IMR-90 (cell line): Measurements from ENCODE around the gene PRRC2B. TPM values are rescaled to one million over a fixed set of nuclear protein-coding genes. Genes with fewer than 3 reads are reported as not detected.

Experiments
- ATAC-seq: fragments of 200-7000 bp; cut with Tn5 transposase; 2 replicates; pipeline ENCODE4 v1.9.1; 2020; ENCODE audit warnings: low read depth, mild to moderate bottlenecking, moderate library complexity
- BruUV-seq: library from RNA; stranded (reverse); fragments of 400-500 nt; replicated peaks from 2 replicates; lab custom pipeline; 2021; lab: Mats Ljungman, UMichigan
- CTCF ChIA-PET: fragments of 300-600 bp; formaldehyde crosslinking; extraction: SDS; loops from one replicate; lab custom pipeline; 2021; ENCODE audit warnings: antibody characterized with exemption; lab: Yijun Ruan, JAX
- POLR2A ChIA-PET: fragments of 300-600 bp; sonication (Branson Sonifier 250); formaldehyde crosslinking; loops from one replicate; lab custom pipeline; 2022; ENCODE audit warnings: antibody characterized with exemption; ENCODE audit not compliant: unreplicated experiment; lab: Charles Lee
- DNase-seq: peaks from one replicate; pipeline ENCODE4 v3.0.0; 2013
- H2AFZ ChIP-seq: replicated peaks from 2 replicates; pipeline ENCODE3; 2013; ENCODE audit warnings: low read length, mild to moderate bottlenecking; ENCODE audit not compliant: poor library complexity
- H2AK5ac ChIP-seq: 2 replicates; pipeline ENCODE4 v1.6.1; 2013; ENCODE audit warnings: low read depth, low read length, inconsistent platforms
- H2AK9ac ChIP-seq: replicated peaks from 2 replicates; pipeline ENCODE3; 2013; ENCODE audit warnings: mild to moderate bottlenecking, low read depth, low read length, moderate library complexity; ENCODE audit not compliant: poor library complexity
- H2BK120ac ChIP-seq: 2 replicates; pipeline ENCODE4 v1.6.1; 2013; ENCODE audit warnings: low read depth, low read length, inconsistent platforms
- H2BK15ac ChIP-seq: 3 replicates; pipeline ENCODE4 v1.6.1; 2013; ENCODE audit warnings: low read depth, low read length, inconsistent platforms
- H2BK20ac ChIP-seq: 2 replicates; pipeline ENCODE4 v1.6.1; 2013; ENCODE audit warnings: low read depth, mild to moderate bottlenecking, inconsistent platforms, low read length, moderate library complexity
- H2BK5ac ChIP-seq: 2 replicates; pipeline ENCODE4 v1.6.1; 2013; ENCODE audit warnings: mild to moderate bottlenecking, low read depth, low read length, inconsistent platforms; ENCODE audit not compliant: poor library complexity, severe bottlenecking
- H3K14ac ChIP-seq: replicated peaks from 2 replicates; pipeline ENCODE4 v1.6.1; 2013; ENCODE audit warnings: low read depth, low read length, inconsistent platforms
- H3K18ac ChIP-seq: 2 replicates; pipeline ENCODE4 v1.6.1; 2013; ENCODE audit warnings: low read depth, low read length, control low read depth
- H3K23ac ChIP-seq: 2 replicates; pipeline ENCODE4 v1.6.1; 2013; ENCODE audit warnings: low read depth, low read length, inconsistent platforms
- H3K27ac ChIP-seq: 2 replicates; pipeline ENCODE4 v1.5.1; 2013; ENCODE audit warnings: mild to moderate bottlenecking, control low read depth, low read length; ENCODE audit not compliant: insufficient read depth
- H3K27me3 ChIP-seq: 2 replicates; pipeline ENCODE4 v1.6.1; 2013; ENCODE audit warnings: low read length; ENCODE audit not compliant: control insufficient read depth, insufficient read depth
- H3K36me3 ChIP-seq: 2 replicates; pipeline ENCODE4 v1.6.1; 2013; ENCODE audit warnings: low read length, mixed read lengths; ENCODE audit not compliant: control insufficient read depth, insufficient read depth
- H3K4ac ChIP-seq: 2 replicates; pipeline ENCODE4 v1.6.1; 2013; ENCODE audit warnings: low read depth, low read length, inconsistent platforms
- H3K4me1 ChIP-seq: 2 replicates; pipeline ENCODE4 v1.6.1; 2013; ENCODE audit warnings: low read length, mixed read lengths; ENCODE audit not compliant: control insufficient read depth, insufficient read depth
- H3K4me2 ChIP-seq: 2 replicates; pipeline ENCODE4 v1.6.1; 2013; ENCODE audit warnings: low read depth, mild to moderate bottlenecking, control low read depth, low read length, moderate library complexity
- H3K4me3 ChIP-seq: 2 replicates; pipeline ENCODE4 v1.5.1; 2013; ENCODE audit warnings: low read depth, mild to moderate bottlenecking, control low read depth, low read length, moderate library complexity; ENCODE audit not compliant: insufficient read depth
- H3K56ac ChIP-seq: 2 replicates; pipeline ENCODE4 v1.6.1; 2013; ENCODE audit warnings: low read length, inconsistent platforms; ENCODE audit not compliant: insufficient read depth; ENCODE audit errors: extremely low read depth
- H3K79me1 ChIP-seq, 2 experiments: 2 replicates each; pipeline ENCODE4 v1.6.1; 2013; ENCODE audit warnings: low read length in 2 of 2, inconsistent platforms in 1 of 2, low read depth in 1 of 2
- H3K9ac ChIP-seq: 2 replicates; pipeline ENCODE4 v1.6.1; 2013; ENCODE audit warnings: low read depth, low read length, control low read depth
- H3K9me1 ChIP-seq: 2 replicates; pipeline ENCODE4 v1.6.1; 2013; ENCODE audit warnings: low read length, inconsistent platforms; ENCODE audit not compliant: insufficient read depth
- H3K9me3 ChIP-seq: 2 replicates; pipeline ENCODE4 v1.6.1; 2013; ENCODE audit warnings: low read length; ENCODE audit not compliant: control insufficient read depth, insufficient read depth
- H4K20me1 ChIP-seq: 2 replicates; pipeline ENCODE4 v1.6.1; 2013; ENCODE audit warnings: low read length, inconsistent platforms; ENCODE audit not compliant: insufficient read depth
- H4K5ac ChIP-seq: 2 replicates; pipeline ENCODE4 v1.6.1; 2013; ENCODE audit warnings: mild to moderate bottlenecking, low read depth, low read length, control low read depth
- H4K8ac ChIP-seq, 2 experiments: 2 replicates each; pipeline ENCODE4 v1.6.1; 2013; ENCODE audit warnings: low read depth in 2 of 2, low read length in 2 of 2, control low read depth in 1 of 2, inconsistent platforms in 1 of 2
- H4K91ac ChIP-seq: 2 replicates; pipeline ENCODE4 v1.6.1; 2013; ENCODE audit warnings: low read depth, low read length, inconsistent platforms; ENCODE audit not compliant: insufficient read depth
- BHLHE40 ChIP-seq: fragments of 150-350 bp; IDR thresholded peaks from 2 replicates; pipeline ENCODE4 v1.6.1; 2016; ENCODE audit warnings: mild to moderate bottlenecking, low read depth, low read length
- ELK1 ChIP-seq: fragments of 150-350 bp; IDR thresholded peaks from 2 replicates; pipeline ENCODE4 v1.6.1; 2016; ENCODE audit warnings: low read depth, mild to moderate bottlenecking, low read length, moderate library complexity, borderline replicate concordance
- FOS ChIP-seq: fragments of 150-350 bp; IDR thresholded peaks from 2 replicates; pipeline ENCODE4 v1.6.1; 2016; ENCODE audit warnings: low read depth, low read length
- MAFK ChIP-seq: IDR thresholded peaks from 2 replicates; pipeline ENCODE4 v1.6.1; 2012; ENCODE audit warnings: low read depth, low read length, improper control_type of control experiment
- MAZ ChIP-seq: IDR thresholded peaks from 2 replicates; pipeline ENCODE4 v1.6.1; 2012; ENCODE audit warnings: low read depth, mild to moderate bottlenecking, low read length, improper control_type of control experiment, moderate library complexity, borderline replicate concordance
- MXI1 ChIP-seq: IDR thresholded peaks from 2 replicates; pipeline ENCODE4 v1.6.1; 2012; ENCODE audit warnings: low read depth, mild to moderate bottlenecking, low read length, moderate library complexity, borderline replicate concordance
- NFE2L2 ChIP-seq: fragments of 150-350 bp; IDR thresholded peaks from 2 replicates; pipeline ENCODE4 v1.6.1; 2016; ENCODE audit warnings: low read depth, mild to moderate bottlenecking, low read length
- RAD21 ChIP-seq: IDR thresholded peaks from 2 replicates; pipeline ENCODE4 v1.6.1; 2012; ENCODE audit warnings: low read length, improper control_type of control experiment
- RFX5 ChIP-seq: IDR thresholded peaks from 2 replicates; pipeline ENCODE4 v1.8.0; 2012; ENCODE audit warnings: low read depth, mild to moderate bottlenecking, low read length, moderate library complexity
- USF2 ChIP-seq: fragments of 150-350 bp; IDR thresholded peaks from 2 replicates; pipeline ENCODE4 v1.6.1; 2017; ENCODE audit warnings: mild to moderate bottlenecking, antibody characterized with exemption, low read length, low read depth
- WGBS, 2 experiments: methylation state at CpG; one replicate each; pipeline versions ENCODE4 v1.1.5 to v1.1.7; 2013; ENCODE audit warnings: missing lambda C conversion rate in 2 of 2; ENCODE audit not compliant: insufficient read length in 1 of 2; ENCODE audit errors: extremely low coverage in 2 of 2; 5-methylcytosine and 5-hydroxymethylcytosine counted together
- dilution Hi-C: fragments of 300-500 bp; cut with HindIII; formaldehyde crosslinking; loops from one replicate; pipeline ENCODE4 v1.14.3; 2018; ENCODE audit warnings: low sequenced_read_pairs; ENCODE audit not compliant: unreplicated experiment
- in situ Hi-C: fragments of 300-500 bp; cut with MboI; formaldehyde crosslinking; loops from 3 replicates; pipeline ENCODE4 v1.14.3; 2019; ENCODE audit warnings: low sequenced_read_pairs, inconsistent platforms, mixed read lengths
- intact Hi-C: fragments of 100-400 bp; cut with micrococcal nuclease; formaldehyde crosslinking; loops from 2 replicates; pipeline ENCODE4 v1.10.0; 2022
- polyA plus RNA-seq, 3 experiments: library from polyadenylated mRNA; depleted of rRNA; stranded (reverse); fragments of >200 nt; gene quantifications; 2 replicates each; pipeline ENCODE4 v1.2.3, GENCODE V29; 2012; ENCODE audit warnings: low replicate concordance in 1 of 3
- total RNA-seq: library from RNA; depleted of rRNA; stranded (reverse); fragments of >200 nt; gene quantifications from 2 replicates; pipeline ENCODE4 v1.2.3, GENCODE V29; 2012

PRRC2B gene
- total and polyA plus RNA-seq, 2 of the 4 experiments (the other 2 are of a cell fraction): 19.4 to 39.1 TPM

GRCh38 chr9:131545003-131545785 lies 151.3 kb downstream of the PRRC2B start, which contains the start of gene PRRT1B:
PRRT1B (plus strand) TSS chr9:131545523; CDS start chr9:131545616, 93 bp downstream.
- in situ Hi-C loops (no loop called here), dilution Hi-C loops (no loop called here), intact Hi-C loops (no loop called here)
- no peak within 1 kb of the TSS for H2BK15ac ChIP-seq
- CTCF ChIA-PET: no interaction called here
- H3K79me1 ChIP-seq: no peaks in the 10 kb centered on the region
- H4K5ac ChIP-seq: no peak within 1 kb of the TSS
- H3K23ac ChIP-seq: no peak within 1 kb of the TSS; the same call in 1 of the 2 replicates
- no peak within 1 kb of the TSS for H2AK9ac ChIP-seq
- peaks cover 4% of the 10 kb centered on the region; the same call in 1 of the 2 replicates for H3K4me1 ChIP-seq
- no peak within 1 kb of the TSS for H2BK5ac ChIP-seq
- no peak within 1 kb of the TSS for H2AK5ac ChIP-seq
- no TSS peak for BruUV-seq
- no peak within 1 kb of the TSS for H3K14ac ChIP-seq
- no peak within 1 kb of the TSS for H3K27ac ChIP-seq
- H3K27me3 ChIP-seq: peaks cover 46% of the 10 kb centered on the region
- H4K91ac ChIP-seq: no peak within 1 kb of the TSS
- H3K36me3 ChIP-seq: no peaks in the 10 kb centered on the region
- H3K4me2 ChIP-seq: no peak within 1 kb of the TSS; the same call in 1 of the 2 replicates
- no peak within 1 kb of the TSS for H3K9ac ChIP-seq
- no peaks in the 10 kb centered on the region for H3K9me1 ChIP-seq
- no peak for DNase-seq
- H3K9me3 ChIP-seq: peaks cover 32% of the 10 kb centered on the region
- H2AFZ ChIP-seq: peak within 1 kb of the TSS; percentile 70
- no peak within 1 kb of the TSS for H3K4me3 ChIP-seq
- no peak within 1 kb of the TSS for H3K56ac ChIP-seq
- no peaks in the 10 kb centered on the region for H4K20me1 ChIP-seq
- TF ChIP-seq MAFK (no peak), BHLHE40 (no peak), MAZ (no peak), ELK1 (no peak), MXI1 (no peak), RFX5 (no peak), NFE2L2 (no peak), FOS (no peak), USF2 (no peak), RAD21 (no peak)
- H2BK20ac ChIP-seq: no peak within 1 kb of the TSS
- H3K4ac ChIP-seq: no peak within 1 kb of the TSS
- H4K8ac ChIP-seq: no peak within 1 kb of the TSS
- POLR2A ChIA-PET: no interaction called here
- H3K18ac ChIP-seq: no peak within 1 kb of the TSS
- WGBS, 2 experiments: 16% methylated on average over 22 of the region's 50 CpGs; no CpG with 5 or more reads in 1 of the 2 experiments
- no peak within 1 kb of the TSS for H2BK120ac ChIP-seq
- ATAC-seq: peak; percentile 18; the same call in 1 of the 2 replicates
